Measurements from ENCODE around the gene SOX8. TPM values are rescaled to one million over a fixed set of nuclear protein-coding genes. Genes with fewer than 3 reads are reported as not detected.

The SOX8 gene
- total RNA-seq, 1 donor from 2014 or later: under 0.01 TPM

- no peaks in the 10 kb centered on the region for H3K27me3 ChIP-seq (ENCODE audit: control insufficient read depth, insufficient read depth, low read length)
- no peak for DNase-seq (ENCODE audit: low read depth)
- H3K36me3 ChIP-seq (ENCODE audit: control insufficient read depth, insufficient read depth, low read length): no peaks in the 10 kb centered on the region
- no peak overlapping the region for H3K4me3 ChIP-seq (ENCODE audit: low read depth, low read length)
- no peak for TF ChIP-seq CTCF (IDR thresholded peaks at IDR 0.05; ENCODE audit: insufficient read depth, low read length, severe bottlenecking)
- no peak for FAIRE-seq
Measured at GRCh38 chr16:998615-999014, 17.0 kb downstream of the SOX8 start.

GRCh38 chr16:999677-1000076, 18.1 kb downstream of the SOX8 start:
- TF ChIP-seq CTCF (IDR thresholded peaks at IDR 0.05; ENCODE audit: insufficient read depth, low read length, severe bottlenecking): no peak
- DNase-seq (ENCODE audit: low read depth) (no peak), FAIRE-seq (no peak)
- H3K27me3 ChIP-seq (ENCODE audit: control insufficient read depth, insufficient read depth, low read length): no peaks in the 10 kb centered on the region
- no peak overlapping the region for H3K4me3 ChIP-seq (ENCODE audit: low read depth, low read length)
- no peaks in the 10 kb centered on the region for H3K36me3 ChIP-seq (ENCODE audit: control insufficient read depth, insufficient read depth, low read length)

- no peak for FAIRE-seq
- no peak for TF ChIP-seq CTCF (IDR thresholded peaks at IDR 0.05; ENCODE audit: insufficient read depth, low read length, severe bottlenecking)
Measured at GRCh38 chr16:1000608-1001007, 19.0 kb downstream of the SOX8 start.

GRCh38 chr16:1001096-1001495, 19.5 kb downstream of the SOX8 start:
- FAIRE-seq (no peak), DNase-seq (ENCODE audit: low read depth) (no peak)
- Histone ChIP-seq H3K4me3 (ENCODE audit: low read depth, low read length) (no peak overlapping the region), H3K36me3 (ENCODE audit: control insufficient read depth, insufficient read depth, low read length) (no peaks in the 10 kb centered on the region), H3K27me3 (ENCODE audit: control insufficient read depth, insufficient read depth, low read length) (no peaks in the 10 kb centered on the region)
- TF ChIP-seq CTCF (IDR thresholded peaks at IDR 0.05; ENCODE audit: insufficient read depth, low read length, severe bottlenecking): no peak

More at GRCh38 chr16:1000608-1001007, 19.0 kb downstream of the SOX8 start:
- Histone ChIP-seq H3K27me3 (ENCODE audit: control insufficient read depth, insufficient read depth, low read length) (no peaks in the 10 kb centered on the region), H3K36me3 (ENCODE audit: control insufficient read depth, insufficient read depth, low read length) (no peaks in the 10 kb centered on the region), H3K4me3 (ENCODE audit: low read depth, low read length) (no peak overlapping the region)
- DNase-seq (ENCODE audit: low read depth): no peak

- FAIRE-seq (no peak), DNase-seq (ENCODE audit: low read depth) (no peak)
- no peaks in the 10 kb centered on the region for H3K36me3 ChIP-seq (ENCODE audit: control insufficient read depth, insufficient read depth, low read length)
- H3K4me3 ChIP-seq (ENCODE audit: low read depth, low read length): no peak overlapping the region
- no peaks in the 10 kb centered on the region for H3K27me3 ChIP-seq (ENCODE audit: control insufficient read depth, insufficient read depth, low read length)
- no peak for TF ChIP-seq CTCF (IDR thresholded peaks at IDR 0.05; ENCODE audit: insufficient read depth, low read length, severe bottlenecking)
Measured at GRCh38 chr16:1002399-1003166, 21.0 kb downstream of the SOX8 start.

Data from bronchial epithelial cell (primary cell).